GM12878 (cell line): ENCODE results near the gene MAGI1. TPM values are rescaled to one million over a fixed set of nuclear protein-coding genes. Genes with fewer than 3 reads are reported as not detected.

Experiments
- ATAC-seq: fragments of 200-7000 bp; cut with Tn5 transposase; 3 replicates; pipeline ENCODE4 v1.9.1; 2020; ENCODE audit warnings: mild to moderate bottlenecking, moderate library complexity
- BruUV-seq: library from RNA; stranded (reverse); fragments of 400-500 nt; replicated peaks from 2 replicates; lab custom pipeline; 2021; lab: Mats Ljungman, UMichigan
- CTCF ChIA-PET: fragments of 300-600 bp; sonication (Branson Sonifier 250); formaldehyde crosslinking; extraction: SDS; loops from one replicate; lab custom pipeline; 2021; ENCODE audit warnings: inconsistent platforms; lab: Yijun Ruan, JAX
- POLR2A ChIA-PET: fragments of 350-600 bp; formaldehyde crosslinking; extraction: SDS; loops from one replicate; lab custom pipeline; 2021; ENCODE audit warnings: inconsistent platforms; lab: Charles Lee
- RAD21 ChIA-PET: fragments of 300-600 bp; sonication (Branson Sonifier 250); formaldehyde crosslinking; loops from one replicate; lab custom pipeline; 2023; ENCODE audit warnings: antibody characterized with exemption; ENCODE audit not compliant: unreplicated experiment; lab: Charles Lee
- SMC1A ChIA-PET: fragments of 300-600 bp; sonication (Branson Sonifier 250); formaldehyde crosslinking; loops from one replicate; lab custom pipeline; 2023; ENCODE audit not compliant: unreplicated experiment, uncharacterized antibody; lab: Charles Lee
- DNase-seq: peaks from one replicate; pipeline ENCODE4 v3.0.0-alpha.2; 2011; ENCODE audit warnings: low read depth, low spot score
- FAIRE-seq: peaks from 3 replicates; lab custom pipeline; 2011; peaks lifted over from hg19 to GRCh38; lab: Jason Lieb, UNC
- H2AFZ ChIP-seq: 2 replicates; pipeline ENCODE4 v1.6.0; 2011; ENCODE audit warnings: low read depth, low read length, control low read depth; ENCODE audit not compliant: control insufficient read depth
- H3K27ac ChIP-seq: 2 replicates; pipeline ENCODE4 v1.5.1; 2011; ENCODE audit warnings: control low read depth; ENCODE audit not compliant: control insufficient read depth, insufficient read depth
- H3K27me3 ChIP-seq, 2 experiments: replicated peaks in 1 of 2; 2 replicates each; pipeline versions ENCODE4 v1.6.0 to v1.6.1; 2011; ENCODE audit warnings: low read length in 1 of 2; ENCODE audit not compliant: control insufficient read depth in 2 of 2, insufficient read depth in 2 of 2
- H3K36me3 ChIP-seq, 2 experiments: 2 replicates each; pipeline ENCODE4 v1.5.1; 2011; ENCODE audit warnings: low read length in 1 of 2; ENCODE audit not compliant: control insufficient read depth in 2 of 2, insufficient read depth in 2 of 2
- H3K4me1 ChIP-seq: 2 replicates; pipeline ENCODE4 v1.6.1; 2011; ENCODE audit warnings: mild to moderate bottlenecking, low read length, moderate library complexity, mixed read lengths; ENCODE audit not compliant: control insufficient read depth, insufficient read depth
- H3K4me2 ChIP-seq: 2 replicates; pipeline ENCODE4 v1.6.0; 2011; ENCODE audit warnings: control low read depth; ENCODE audit not compliant: control insufficient read depth, insufficient read depth
- H3K4me3 ChIP-seq: fragments of 200-600 bp; sonication (generic); 2 replicates; pipeline ENCODE4 v1.5.1; 2016
- H3K79me2 ChIP-seq: 2 replicates; pipeline ENCODE4 v1.6.0; 2011; ENCODE audit warnings: low read length; ENCODE audit not compliant: control insufficient read depth, insufficient read depth
- H3K9ac ChIP-seq: 2 replicates; pipeline ENCODE4 v1.8.0; 2011; ENCODE audit warnings: low read length, control low read depth, mixed read lengths; ENCODE audit not compliant: control insufficient read depth, insufficient read depth
- H3K9me3 ChIP-seq: replicated peaks from 3 replicates; pipeline ENCODE4 v1.5.1; 2011; ENCODE audit warnings: mild to moderate bottlenecking, low read length; ENCODE audit not compliant: control insufficient read depth, insufficient read depth
- H4K20me1 ChIP-seq: 2 replicates; pipeline ENCODE4 v1.6.0; 2011; ENCODE audit not compliant: control insufficient read depth, insufficient read depth
- ATF2 ChIP-seq: IDR thresholded peaks from 2 replicates; pipeline ENCODE4 v1.6.1; 2012; ENCODE audit warnings: low read length, inconsistent platforms
- BHLHE40 ChIP-seq, 2 experiments: fragments of 450-650 bp in 1 of 2; IDR thresholded peaks; 2 replicates each; pipeline ENCODE4 v1.6.1; 2011 to 2017; ENCODE audit warnings: low read depth in 2 of 2, borderline replicate concordance in 1 of 2, improper control_type of control experiment in 1 of 2, low read length in 1 of 2, mild to moderate bottlenecking in 1 of 2
- CEBPB ChIP-seq, 2 experiments: fragments of 150-350 bp in 1 of 2; IDR thresholded peaks; 2 replicates each; pipeline ENCODE4 v1.6.1; 2012 to 2014; ENCODE audit warnings: low read depth in 2 of 2, low read length in 2 of 2, borderline replicate concordance in 1 of 2, inconsistent platforms in 1 of 2
- HDAC6 ChIP-seq: fragments of 200-600 bp; sonication (generic); IDR thresholded peaks from one replicate; pipeline ENCODE4 v1.8.0; 2017; ENCODE audit warnings: antibody characterized with exemption; ENCODE audit not compliant: unreplicated experiment
- LARP7 ChIP-seq: fragments of 450-650 bp; IDR thresholded peaks from 2 replicates; pipeline ENCODE4 v1.6.1; 2017; ENCODE audit warnings: mild to moderate bottlenecking
- PML ChIP-seq: IDR thresholded peaks from 2 replicates; pipeline ENCODE4 v1.6.1; 2012; ENCODE audit warnings: low read length, inconsistent platforms
- SREBF2 ChIP-seq: IDR thresholded peaks from 2 replicates; pipeline ENCODE4 v1.6.1; 2012; ENCODE audit warnings: mild to moderate bottlenecking, low read length
- ZBTB4 ChIP-seq: fragments of 450-650 bp; formaldehyde crosslinking; IDR thresholded peaks from 2 replicates; pipeline ENCODE4 v1.4.0; 2022; ENCODE audit warnings: mild to moderate bottlenecking, moderate library complexity
- ZNF207 ChIP-seq: fragments of 450-650 bp; IDR thresholded peaks from 2 replicates; pipeline ENCODE4 v1.6.1; 2014; ENCODE audit warnings: antibody characterized with exemption, mild to moderate bottlenecking, borderline replicate concordance
- WGBS: methylation state at CpG from one replicate; pipeline ENCODE4 v1.1.6; 2016; ENCODE audit warnings: low lambda C conversion rate; ENCODE audit not compliant: insufficient replicate concordance, insufficient coverage; ENCODE audit errors: missing lambda C conversion rate; 5-methylcytosine and 5-hydroxymethylcytosine counted together
- in situ Hi-C: fragments of 300-500 bp; cut with MboI; formaldehyde crosslinking; loops from 9 replicates; pipeline ENCODE4 v1.14.3; 2018; ENCODE audit warnings: mixed read lengths
- intact Hi-C: fragments of 100-400 bp; cut with micrococcal nuclease; formaldehyde crosslinking; loops from one replicate; pipeline ENCODE4 v1.14.2; 2022; ENCODE audit not compliant: unreplicated experiment
- polyA plus RNA-seq, 11 experiments: library from polyadenylated mRNA; depleted of rRNA in 4 of 11; unstranded in 6 of 11; stranded (reverse) in 5 of 11; fragments of >200 nt; fragmentation: Nextera tagmentation in 4 of 11; fragmentation: Illumina TruSeq in 1 of 11; extraction: Ambion mirVana in 4 of 11; extraction: Trizol in 1 of 11; gene quantifications; 1 replicate in 1 of 11; 2 replicates in 10 of 11; pipeline versions ENCODE4 v1.2.1 to v1.2.3, GENCODE V29; 2011 to 2016; ENCODE audit warnings: inconsistent platforms in 2 of 11, missing spikeins in 2 of 11, low read depth in 1 of 11
- total RNA-seq, 4 experiments: library from RNA; depleted of rRNA in 3 of 4; stranded (reverse); fragments of >200 nt in 3 of 4; fragmentation: Illumina TruSeq in 1 of 4; extraction: Trizol in 1 of 4; gene quantifications; 2 replicates each; pipeline versions ENCODE4 v1.2.1 to v1.2.3, GENCODE V29; 2013 to 2021

The MAGI1 gene
- total and polyA plus RNA-seq, 10 of the 15 experiments (the other 5 are each of a cell fraction or from before 2014, with no cell fraction given), result 0.02 to 3.3 (median 0.29) TPM; not detected in 1

GRCh38 chr3:65945480-65945879, 93.2 kb downstream of the MAGI1 start:
- WGBS, result 0% methylated on average over 3 of the region's 3 CpGs
- intact Hi-C loops (no loop called here), in situ Hi-C loops (no loop called here)
- ChIA-PET CTCF (no interaction called here), RAD21 (no interaction called here), POLR2A (no interaction called here), SMC1A (no interaction called here)
- FAIRE-seq (no peak), ATAC-seq (peak; percentile 45), DNase-seq (no peak)
- H3K4me1 ChIP-seq, result no peaks in the 10 kb centered on the region
- no peaks in the 10 kb centered on the region for H4K20me1 ChIP-seq
- TF ChIP-seq SREBF2, result no peak
- no peak for TF ChIP-seq ZBTB4
- no peak for TF ChIP-seq PML
- no peak for TF ChIP-seq HDAC6
- no peak for TF ChIP-seq ATF2
- TF ChIP-seq LARP7, result no peak
- TF ChIP-seq CEBPB (IDR thresholded peaks at IDR 0.05; ENCODE audit: borderline replicate concordance in 1 of 2, low read depth in 2 of 2, low read length in 2 of 2), result no peak
- TF ChIP-seq BHLHE40 (IDR thresholded peaks at IDR 0.05; ENCODE audit: borderline replicate concordance in 1 of 2, low read depth in 2 of 2, low read length in 1 of 2), result no peak
- no peak for TF ChIP-seq ZNF207
- no peak overlapping the region for H3K9ac ChIP-seq
- no peak overlapping the region for H3K27ac ChIP-seq
- BruUV-seq, result no TSS peak
- no peaks in the 10 kb centered on the region for H3K9me3 ChIP-seq
- H3K4me3 ChIP-seq, result no peak overlapping the region
- H3K36me3 ChIP-seq, result no peaks in the 10 kb centered on the region
- H3K27me3 ChIP-seq, result no peaks in the 10 kb centered on the region
- no peak overlapping the region for H2AFZ ChIP-seq
- no peaks in the 10 kb centered on the region for H3K79me2 ChIP-seq
- no peak overlapping the region for H3K4me2 ChIP-seq
